Measurements from ENCODE around the gene SMARCAD1.

DNA sequence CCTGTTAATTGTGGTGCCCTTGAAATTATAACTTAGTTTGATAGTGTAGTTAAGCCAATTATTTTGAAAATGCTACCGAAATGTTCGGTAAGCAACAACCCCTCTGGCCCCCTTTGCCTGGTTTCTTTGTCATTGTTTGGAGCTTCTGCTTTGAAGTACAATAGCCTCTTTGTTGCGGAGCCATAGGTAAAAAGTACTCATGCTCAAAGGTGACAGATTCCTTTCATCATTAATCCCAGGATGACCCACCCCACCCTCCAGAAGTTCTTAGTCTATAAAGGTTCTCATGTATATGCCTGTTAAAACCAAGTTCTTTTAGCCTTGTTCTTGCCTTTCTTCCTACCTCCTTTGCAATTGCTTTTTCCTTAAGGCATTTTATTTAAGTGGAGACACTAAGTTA lies 42.4 kb upstream of the SMARCAD1 start:
- TF ChIP-seq, protein P1, sequence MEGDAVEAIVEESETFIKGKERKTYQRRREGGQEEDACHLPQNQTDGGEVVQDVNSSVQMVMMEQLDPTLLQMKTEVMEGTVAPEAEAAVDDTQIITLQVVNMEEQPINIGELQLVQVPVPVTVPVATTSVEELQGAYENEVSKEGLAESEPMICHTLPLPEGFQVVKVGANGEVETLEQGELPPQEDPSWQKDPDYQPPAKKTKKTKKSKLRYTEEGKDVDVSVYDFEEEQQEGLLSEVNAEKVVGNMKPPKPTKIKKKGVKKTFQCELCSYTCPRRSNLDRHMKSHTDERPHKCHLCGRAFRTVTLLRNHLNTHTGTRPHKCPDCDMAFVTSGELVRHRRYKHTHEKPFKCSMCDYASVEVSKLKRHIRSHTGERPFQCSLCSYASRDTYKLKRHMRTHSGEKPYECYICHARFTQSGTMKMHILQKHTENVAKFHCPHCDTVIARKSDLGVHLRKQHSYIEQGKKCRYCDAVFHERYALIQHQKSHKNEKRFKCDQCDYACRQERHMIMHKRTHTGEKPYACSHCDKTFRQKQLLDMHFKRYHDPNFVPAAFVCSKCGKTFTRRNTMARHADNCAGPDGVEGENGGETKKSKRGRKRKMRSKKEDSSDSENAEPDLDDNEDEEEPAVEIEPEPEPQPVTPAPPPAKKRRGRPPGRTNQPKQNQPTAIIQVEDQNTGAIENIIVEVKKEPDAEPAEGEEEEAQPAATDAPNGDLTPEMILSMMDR (IDR thresholded peaks at IDR 0.05): no peak
- TF ChIP-seq EP300 (IDR thresholded peaks at IDR 0.05): no peak
- TF ChIP-seq POLR2AphosphoS5 (IDR thresholded peaks at IDR 0.05): no peak
- TF ChIP-seq POLR2A (IDR thresholded peaks at IDR 0.05): no peak

Data from suprapubic skin (tissue), 4 donors.